Panc1 (cell line): ENCODE measurements around the gene ARHGEF28. TPM values are rescaled to one million over a fixed set of nuclear protein-coding genes. Genes with fewer than 3 reads are reported as not detected.

Experiments
- ATAC-seq: fragments of 200-7000 bp; cut with Tn5 transposase; 2 replicates; pipeline ENCODE4 v1.9.1; 2020; ENCODE audit warnings: mild to moderate bottlenecking, moderate library complexity
- BruUV-seq: library from RNA; stranded (reverse); fragments of 400-500 nt; replicated peaks from 2 replicates; lab custom pipeline; 2021; lab: Mats Ljungman, UMichigan
- CTCF ChIA-PET: fragments of 300-600 bp; sonication (Branson Sonifier 250); formaldehyde crosslinking; loops from one replicate; lab custom pipeline; 2022; ENCODE audit warnings: antibody characterized with exemption; lab: Charles Lee
- POLR2A ChIA-PET: fragments of 300-600 bp; sonication (Branson Sonifier 250); formaldehyde crosslinking; loops from one replicate; lab custom pipeline; 2022; ENCODE audit warnings: antibody characterized with exemption; lab: Charles Lee
- DNase-seq: peaks from one replicate; pipeline ENCODE4 v3.0.0-alpha.2; 2010; ENCODE audit warnings: low read depth, low spot score
- H3K27ac ChIP-seq: 2 replicates; pipeline ENCODE4 v1.5.1; 2011; ENCODE audit warnings: mild to moderate bottlenecking, low read length, inconsistent platforms
- H3K27me3 ChIP-seq: fragments of 200-500 bp; sonication (Bioruptor generic); 2 replicates; pipeline ENCODE4 v1.6.0; 2014; ENCODE audit warnings: low read length, inconsistent platforms; ENCODE audit not compliant: control insufficient read depth, insufficient read depth
- H3K36me3 ChIP-seq: fragments of 200-500 bp; sonication (Bioruptor generic); 2 replicates; pipeline ENCODE4 v1.5.1; 2014; ENCODE audit warnings: inconsistent platforms, mild to moderate bottlenecking, low read length, moderate library complexity; ENCODE audit not compliant: control insufficient read depth, insufficient read depth
- H3K4me1 ChIP-seq: 2 replicates; pipeline ENCODE4 v1.5.1; 2011; ENCODE audit warnings: inconsistent platforms, mild to moderate bottlenecking, low read length, moderate library complexity; ENCODE audit not compliant: control insufficient read depth, insufficient read depth
- H3K4me3 ChIP-seq, 2 experiments: 2 replicates each; pipeline ENCODE4 v1.5.1; 2011 to 2012; ENCODE audit warnings: low read depth in 2 of 2, low read length in 2 of 2, mild to moderate bottlenecking in 2 of 2, inconsistent platforms in 1 of 2, moderate library complexity in 1 of 2
- H3K9me3 ChIP-seq: fragments of 200-500 bp; sonication (Bioruptor generic); 2 replicates; pipeline ENCODE4 v1.5.1; 2014; ENCODE audit warnings: low read depth, mild to moderate bottlenecking, inconsistent platforms, low read length, moderate library complexity; ENCODE audit not compliant: control insufficient read depth, insufficient read depth
- POLR2AphosphoS5 ChIP-seq: IDR thresholded peaks from 2 replicates; pipeline ENCODE4 v1.6.1; 2012; ENCODE audit warnings: mild to moderate bottlenecking, low read depth, low read length, moderate library complexity
- SIN3A ChIP-seq: IDR thresholded peaks from 2 replicates; pipeline ENCODE4 v1.6.1; 2012; ENCODE audit warnings: low read depth, mild to moderate bottlenecking, low read length, moderate library complexity, borderline replicate concordance; ENCODE audit not compliant: insufficient read depth
- TCF7L2 ChIP-seq: IDR thresholded peaks from 2 replicates; pipeline ENCODE4 v1.6.1; 2011; ENCODE audit warnings: mild to moderate bottlenecking, low read depth, low read length, inconsistent platforms
- in situ Hi-C: cut with HindIII; loops from 2 replicates; pipeline ENCODE4 v1.10.0; 2016; ENCODE audit warnings: low sequenced_read_pairs, low pct_unique_long_range_greater_than_20kb
- intact Hi-C: fragments of 100-400 bp; cut with micrococcal nuclease; formaldehyde crosslinking; loops from one replicate; pipeline ENCODE4 v1.10.0; 2022; ENCODE audit not compliant: unreplicated experiment
- total RNA-seq: library from RNA; stranded (reverse); gene quantifications from one replicate; pipeline ENCODE4 v1.2.1, GENCODE V29; 2021; ENCODE audit not compliant: unreplicated experiment
- TF ChIP-seq, protein P1 (sequence below): fragments of 450-650 bp; IDR thresholded peaks from 2 replicates; pipeline ENCODE4 v1.5.1; 2017; ENCODE audit warnings: mild to moderate bottlenecking
- TF ChIP-seq, protein P2 (sequence below), 2 experiments: IDR thresholded peaks; 2 replicates each; pipeline ENCODE4 v1.6.1; 2011 to 2012; ENCODE audit warnings: low read depth in 2 of 2, control low read depth in 1 of 2, low read length in 1 of 2, mild to moderate bottlenecking in 1 of 2, moderate library complexity in 1 of 2; ENCODE audit not compliant: insufficient read depth in 1 of 2

Gene ARHGEF28
- total RNA-seq, 1 experiment from 2014 or later, result 34.8 TPM

DNA sequence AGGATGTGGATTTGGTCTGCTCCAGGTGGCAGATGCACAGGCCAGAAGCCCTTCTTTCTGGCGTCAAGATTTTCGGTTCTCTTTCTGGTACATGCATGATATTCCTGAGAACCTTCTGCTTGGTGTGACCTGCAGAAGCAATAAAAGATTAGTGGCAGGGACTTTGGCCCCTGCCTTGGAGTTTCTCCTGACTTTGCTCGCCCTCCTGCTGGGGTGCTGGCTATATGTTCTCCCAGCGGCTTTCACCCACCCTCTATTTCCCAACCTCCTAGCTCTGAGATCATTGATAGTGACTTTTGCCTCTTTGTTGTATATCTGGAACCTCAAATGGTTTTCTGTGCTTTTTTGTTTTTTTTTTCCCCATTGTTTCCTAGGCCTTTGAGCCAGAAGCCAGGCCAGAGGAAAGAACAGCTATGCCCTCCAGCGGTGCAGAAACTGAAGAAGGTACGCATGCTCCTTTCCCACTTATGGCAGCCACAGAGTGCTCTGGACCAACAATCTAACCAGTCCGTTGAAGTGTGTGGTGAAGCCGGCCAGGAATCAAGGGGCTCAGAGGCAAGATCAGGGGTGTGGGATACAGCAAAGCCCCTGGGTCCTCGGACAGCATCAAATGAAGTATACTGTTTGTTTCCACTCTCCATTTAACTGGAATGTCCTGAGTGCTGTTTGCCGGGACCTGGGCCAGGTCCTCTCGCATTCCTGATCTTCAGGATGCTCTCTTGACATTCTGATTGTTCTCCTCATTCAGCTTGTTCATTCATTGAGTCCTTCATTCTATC lies 154.5 kb downstream of the ARHGEF28 start:
- ChIA-PET CTCF (no interaction called here), POLR2A (no interaction called here)
- DNase-seq (no peak), ATAC-seq (no peak)
- Histone ChIP-seq H3K27me3 (no peaks in the 10 kb centered on the region), H3K9me3 (no peaks in the 10 kb centered on the region), H3K4me1 (no peaks in the 10 kb centered on the region), H3K36me3 (no peaks in the 10 kb centered on the region; the same call in 1 of the 2 replicates), H3K27ac (no peak overlapping the region), H3K4me3 (no peak overlapping the region)
- intact Hi-C loops (no loop called here), in situ Hi-C loops (no loop called here)
- no TSS peak for BruUV-seq
- TF ChIP-seq, protein P1, sequence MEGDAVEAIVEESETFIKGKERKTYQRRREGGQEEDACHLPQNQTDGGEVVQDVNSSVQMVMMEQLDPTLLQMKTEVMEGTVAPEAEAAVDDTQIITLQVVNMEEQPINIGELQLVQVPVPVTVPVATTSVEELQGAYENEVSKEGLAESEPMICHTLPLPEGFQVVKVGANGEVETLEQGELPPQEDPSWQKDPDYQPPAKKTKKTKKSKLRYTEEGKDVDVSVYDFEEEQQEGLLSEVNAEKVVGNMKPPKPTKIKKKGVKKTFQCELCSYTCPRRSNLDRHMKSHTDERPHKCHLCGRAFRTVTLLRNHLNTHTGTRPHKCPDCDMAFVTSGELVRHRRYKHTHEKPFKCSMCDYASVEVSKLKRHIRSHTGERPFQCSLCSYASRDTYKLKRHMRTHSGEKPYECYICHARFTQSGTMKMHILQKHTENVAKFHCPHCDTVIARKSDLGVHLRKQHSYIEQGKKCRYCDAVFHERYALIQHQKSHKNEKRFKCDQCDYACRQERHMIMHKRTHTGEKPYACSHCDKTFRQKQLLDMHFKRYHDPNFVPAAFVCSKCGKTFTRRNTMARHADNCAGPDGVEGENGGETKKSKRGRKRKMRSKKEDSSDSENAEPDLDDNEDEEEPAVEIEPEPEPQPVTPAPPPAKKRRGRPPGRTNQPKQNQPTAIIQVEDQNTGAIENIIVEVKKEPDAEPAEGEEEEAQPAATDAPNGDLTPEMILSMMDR, result no peak
- TF ChIP-seq SIN3A (no peak), TCF7L2 (no peak), POLR2AphosphoS5 (no peak)
- TF ChIP-seq, protein P2, sequence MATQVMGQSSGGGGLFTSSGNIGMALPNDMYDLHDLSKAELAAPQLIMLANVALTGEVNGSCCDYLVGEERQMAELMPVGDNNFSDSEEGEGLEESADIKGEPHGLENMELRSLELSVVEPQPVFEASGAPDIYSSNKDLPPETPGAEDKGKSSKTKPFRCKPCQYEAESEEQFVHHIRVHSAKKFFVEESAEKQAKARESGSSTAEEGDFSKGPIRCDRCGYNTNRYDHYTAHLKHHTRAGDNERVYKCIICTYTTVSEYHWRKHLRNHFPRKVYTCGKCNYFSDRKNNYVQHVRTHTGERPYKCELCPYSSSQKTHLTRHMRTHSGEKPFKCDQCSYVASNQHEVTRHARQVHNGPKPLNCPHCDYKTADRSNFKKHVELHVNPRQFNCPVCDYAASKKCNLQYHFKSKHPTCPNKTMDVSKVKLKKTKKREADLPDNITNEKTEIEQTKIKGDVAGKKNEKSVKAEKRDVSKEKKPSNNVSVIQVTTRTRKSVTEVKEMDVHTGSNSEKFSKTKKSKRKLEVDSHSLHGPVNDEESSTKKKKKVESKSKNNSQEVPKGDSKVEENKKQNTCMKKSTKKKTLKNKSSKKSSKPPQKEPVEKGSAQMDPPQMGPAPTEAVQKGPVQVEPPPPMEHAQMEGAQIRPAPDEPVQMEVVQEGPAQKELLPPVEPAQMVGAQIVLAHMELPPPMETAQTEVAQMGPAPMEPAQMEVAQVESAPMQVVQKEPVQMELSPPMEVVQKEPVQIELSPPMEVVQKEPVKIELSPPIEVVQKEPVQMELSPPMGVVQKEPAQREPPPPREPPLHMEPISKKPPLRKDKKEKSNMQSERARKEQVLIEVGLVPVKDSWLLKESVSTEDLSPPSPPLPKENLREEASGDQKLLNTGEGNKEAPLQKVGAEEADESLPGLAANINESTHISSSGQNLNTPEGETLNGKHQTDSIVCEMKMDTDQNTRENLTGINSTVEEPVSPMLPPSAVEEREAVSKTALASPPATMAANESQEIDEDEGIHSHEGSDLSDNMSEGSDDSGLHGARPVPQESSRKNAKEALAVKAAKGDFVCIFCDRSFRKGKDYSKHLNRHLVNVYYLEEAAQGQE (IDR thresholded peaks at IDR 0.05; ENCODE audit: insufficient read depth in 1 of 2, low read depth in 2 of 2, low read length in 1 of 2), result no peak

DNA sequence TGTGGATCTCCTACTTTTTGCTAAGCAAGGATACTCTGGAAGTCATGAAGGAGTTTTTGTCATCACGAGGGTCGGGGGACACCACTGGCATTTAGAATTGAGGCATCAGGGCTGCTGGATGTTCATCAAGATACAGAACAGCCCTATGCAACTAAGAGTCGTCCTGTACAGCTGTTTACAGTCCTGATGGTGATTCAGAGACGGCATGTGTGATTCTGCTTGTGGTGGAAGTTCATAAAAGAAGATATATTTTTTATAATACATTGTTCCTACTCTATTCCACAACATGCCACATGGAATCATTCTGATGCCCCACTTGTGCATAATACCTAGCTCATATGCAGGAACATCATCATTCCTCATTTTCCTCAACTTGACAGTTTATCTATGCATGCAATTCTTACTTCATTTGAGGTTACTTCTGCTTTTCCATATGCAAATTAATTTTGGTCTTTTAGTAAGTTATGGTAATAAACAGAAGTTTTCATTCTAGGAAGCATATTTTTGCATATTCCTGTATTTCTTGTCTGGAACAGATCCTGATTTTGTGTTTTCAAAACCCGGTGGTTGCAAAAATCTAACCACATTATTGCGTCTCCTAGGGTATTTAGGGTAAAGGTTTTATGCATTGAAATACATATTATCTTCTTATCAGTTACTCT lies 155.2 kb downstream of the ARHGEF28 start:
- POLR2A ChIA-PET, result no interaction called here
- no TSS peak for BruUV-seq
- ATAC-seq (no peak), DNase-seq (no peak)
- in situ Hi-C loops (no loop called here), intact Hi-C loops (no loop called here)
- Histone ChIP-seq H3K4me3 (no peak overlapping the region), H3K27me3 (no peaks in the 10 kb centered on the region), H3K9me3 (no peaks in the 10 kb centered on the region), H3K4me1 (no peaks in the 10 kb centered on the region), H3K36me3 (no peaks in the 10 kb centered on the region; the same call in 1 of the 2 replicates), H3K27ac (no peak overlapping the region)
- CTCF ChIA-PET, result no interaction called here
- TF ChIP-seq, protein P1, result no peak
- TF ChIP-seq TCF7L2 (no peak), POLR2AphosphoS5 (no peak), SIN3A (no peak)
- TF ChIP-seq, protein P2 (IDR thresholded peaks at IDR 0.05; ENCODE audit: insufficient read depth in 1 of 2, low read depth in 2 of 2, low read length in 1 of 2), result no peak
